ENCODE results near the gene ZNF8.
"Not testable (repeated sequence)": the region's sequence is repeated elsewhere in the genome, so short reads cannot be mapped to it uniquely, and the experiment has no call there.

ZNF8 gene

DNA sequence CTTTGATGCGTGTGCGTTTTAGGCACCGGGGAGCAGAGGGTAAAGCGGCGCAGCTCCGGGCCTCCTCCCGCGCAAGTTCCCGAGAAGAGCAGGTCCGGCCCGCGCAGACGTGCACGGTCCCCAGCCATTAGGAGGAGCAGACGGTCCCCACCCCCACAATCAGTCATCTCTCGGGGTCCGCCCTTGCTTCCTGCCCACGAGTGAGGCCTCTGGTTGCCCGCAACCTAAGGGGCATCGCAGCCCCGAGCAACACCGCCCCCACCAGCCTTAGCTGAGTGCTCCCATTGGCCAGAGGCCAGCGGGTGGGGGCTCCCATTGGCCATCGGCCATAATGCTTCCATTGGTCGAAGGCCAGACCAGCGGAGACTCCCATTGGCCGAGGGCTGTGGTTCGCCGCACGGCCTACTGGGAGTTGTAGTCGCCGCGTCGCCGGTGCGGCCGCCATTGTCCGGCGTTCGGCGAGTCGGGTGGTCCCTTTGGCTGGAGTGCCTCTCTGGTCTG lies at the start of gene ZNF8:
ZNF8 (plus strand) TSS at position 415 of the 501 bp plus-strand sequence. CDS start 127 bp downstream, outside the sequence.
- DNase-seq (ENCODE audit: low read depth): peak; percentile 99

DNA sequence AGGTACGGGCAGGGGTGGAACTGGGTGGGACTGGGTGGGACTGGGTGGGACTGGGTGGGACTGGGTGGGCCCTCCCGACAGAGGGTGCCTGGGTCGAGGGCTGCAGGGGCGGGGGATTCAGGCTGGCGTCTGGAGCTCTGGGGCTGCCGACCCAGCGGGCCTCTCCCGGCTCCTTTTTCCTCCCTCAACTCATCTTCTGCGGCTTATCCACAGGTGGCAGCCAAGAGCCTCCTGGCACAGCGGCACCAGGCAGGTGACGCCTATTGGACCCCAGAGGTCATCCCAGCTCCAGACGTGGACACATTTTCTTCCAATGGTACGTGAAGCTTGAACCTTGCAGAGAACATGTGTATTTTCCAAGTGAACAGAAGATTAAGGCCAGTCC lies 49.5 kb upstream of the ZNF8 start:
- no peak for DNase-seq (ENCODE audit: low read depth)

DNA sequence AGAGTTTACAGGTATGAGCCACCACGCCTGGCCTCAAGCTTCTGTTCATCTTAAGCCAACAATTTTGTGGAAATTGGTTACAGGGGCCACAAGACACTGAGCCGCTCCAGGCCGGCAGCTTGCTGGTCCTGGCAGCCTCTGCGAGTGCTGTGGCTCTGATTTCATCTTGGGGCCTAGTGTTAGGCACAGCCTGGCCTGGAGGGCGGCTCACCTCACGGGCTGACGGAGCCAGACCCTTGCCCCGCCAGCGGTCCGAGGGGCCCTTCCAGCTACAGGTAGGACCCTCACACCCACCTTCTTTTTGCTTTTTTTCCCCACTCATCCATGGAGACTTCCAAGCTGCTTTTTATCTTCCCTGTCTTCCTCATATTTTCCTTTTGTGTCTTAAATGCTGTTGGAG lies 41.4 kb upstream of the ZNF8 start:
- no peak for DNase-seq (ENCODE audit: low read depth)

DNA sequence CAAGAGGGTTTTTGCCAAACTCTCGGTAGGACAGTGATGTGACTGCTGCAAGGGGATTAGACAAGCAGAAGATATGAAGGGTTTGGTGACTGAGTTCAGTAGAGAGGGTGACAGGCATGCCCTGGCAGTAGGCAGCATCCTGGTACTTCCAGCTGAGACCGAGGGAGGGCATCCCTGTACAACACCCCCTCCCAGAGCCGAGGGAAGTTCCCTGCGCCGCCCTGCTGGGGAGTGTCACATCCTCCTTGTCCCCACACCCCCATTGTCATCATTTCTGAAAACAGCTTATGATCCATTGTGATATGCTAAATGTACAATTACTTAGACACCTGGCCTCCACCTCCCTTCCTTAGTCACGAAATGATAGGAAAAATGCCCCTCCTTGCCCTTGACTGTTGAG lies 35.4 kb upstream of the ZNF8 start:
- DNase-seq (ENCODE audit: low read depth): no peak

DNA sequence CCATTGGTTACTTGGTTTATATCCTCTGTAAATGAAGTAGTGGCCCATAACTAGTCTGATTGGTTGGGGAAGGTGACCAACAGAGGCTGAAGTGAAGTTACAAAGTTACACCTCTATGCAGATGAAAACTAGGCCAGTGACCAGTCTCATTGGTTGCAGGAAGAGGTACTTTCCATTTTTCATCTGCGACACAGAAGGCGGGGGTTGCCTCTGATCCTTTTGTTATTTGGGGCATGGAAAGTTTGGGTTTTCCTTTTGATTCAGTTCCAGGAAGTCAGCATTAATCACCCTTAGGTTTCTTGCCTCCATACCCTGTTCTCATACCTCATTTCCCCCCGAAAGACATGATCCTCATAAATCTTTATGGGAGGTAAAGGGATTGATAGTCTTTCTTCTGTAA lies 29.9 kb upstream of the ZNF8 start:
- no peak for DNase-seq (ENCODE audit: low read depth)

DNA sequence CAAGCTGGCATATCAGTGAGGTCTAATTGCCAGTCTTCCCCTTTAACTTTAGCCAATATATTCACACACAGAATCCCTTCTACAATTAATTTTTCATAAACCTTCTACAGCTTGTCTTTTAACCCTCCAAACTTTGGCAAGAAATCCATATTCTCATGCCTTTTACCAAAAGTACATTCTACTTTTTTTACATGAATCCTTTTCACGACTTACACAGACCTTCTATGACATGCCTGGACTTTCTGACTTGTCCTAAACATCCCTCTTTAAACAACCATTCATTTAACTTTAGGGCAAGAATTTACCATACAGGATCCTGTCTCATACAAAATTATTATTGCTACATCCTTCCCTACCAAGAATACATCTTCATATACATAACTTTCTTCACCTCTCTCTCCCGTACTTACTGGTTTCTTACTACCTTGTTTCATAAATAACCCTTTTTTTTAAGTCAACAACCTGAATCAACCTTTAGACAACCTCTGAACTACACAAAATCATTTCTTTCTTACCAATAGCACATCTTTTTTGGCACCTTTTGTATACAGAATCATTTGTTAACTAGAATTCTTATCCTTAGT lies 26.6 kb upstream of the ZNF8 start:
- no peak for DNase-seq (ENCODE audit: low read depth)

DNA sequence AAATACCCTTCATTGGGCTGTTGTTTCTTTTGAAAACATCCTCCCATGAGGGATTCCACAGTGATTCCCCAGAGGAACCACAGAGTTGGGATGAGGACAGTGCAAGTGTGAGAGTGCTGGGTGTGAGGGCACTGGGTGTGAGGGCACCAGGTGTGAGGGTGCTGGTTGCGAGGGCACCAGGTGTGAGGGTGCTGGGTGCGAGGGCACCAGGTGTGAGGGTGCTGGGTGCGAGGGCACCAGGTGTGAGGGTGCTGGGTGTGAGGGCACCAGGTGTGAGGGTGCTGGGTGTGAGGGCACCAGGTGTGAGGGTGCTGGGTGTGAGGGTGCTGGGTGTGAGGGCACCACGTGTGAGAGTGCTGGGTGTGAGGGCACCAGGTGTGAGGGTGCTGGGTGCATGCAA lies 20.5 kb upstream of the ZNF8 start:
- not testable (repeated sequence) for DNase-seq (ENCODE audit: low read depth)

DNA sequence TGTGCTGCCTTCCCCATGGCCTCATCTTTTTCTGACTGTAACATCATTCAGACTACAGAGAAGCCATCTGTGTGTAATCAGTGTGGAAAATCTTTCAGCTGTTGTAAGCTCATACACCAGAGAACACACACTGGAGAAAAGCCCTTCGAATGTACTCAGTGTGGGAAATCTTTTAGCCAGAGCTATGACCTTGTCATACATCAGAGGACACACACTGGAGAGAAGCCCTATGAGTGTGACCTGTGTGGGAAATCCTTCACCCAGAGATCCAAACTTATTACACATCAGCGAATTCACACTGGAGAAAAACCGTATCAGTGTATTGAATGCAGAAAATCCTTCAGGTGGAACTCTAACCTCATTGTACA lies 17.2 kb upstream of the ZNF8 start:
- DNase-seq (ENCODE audit: low read depth): no peak

DNA sequence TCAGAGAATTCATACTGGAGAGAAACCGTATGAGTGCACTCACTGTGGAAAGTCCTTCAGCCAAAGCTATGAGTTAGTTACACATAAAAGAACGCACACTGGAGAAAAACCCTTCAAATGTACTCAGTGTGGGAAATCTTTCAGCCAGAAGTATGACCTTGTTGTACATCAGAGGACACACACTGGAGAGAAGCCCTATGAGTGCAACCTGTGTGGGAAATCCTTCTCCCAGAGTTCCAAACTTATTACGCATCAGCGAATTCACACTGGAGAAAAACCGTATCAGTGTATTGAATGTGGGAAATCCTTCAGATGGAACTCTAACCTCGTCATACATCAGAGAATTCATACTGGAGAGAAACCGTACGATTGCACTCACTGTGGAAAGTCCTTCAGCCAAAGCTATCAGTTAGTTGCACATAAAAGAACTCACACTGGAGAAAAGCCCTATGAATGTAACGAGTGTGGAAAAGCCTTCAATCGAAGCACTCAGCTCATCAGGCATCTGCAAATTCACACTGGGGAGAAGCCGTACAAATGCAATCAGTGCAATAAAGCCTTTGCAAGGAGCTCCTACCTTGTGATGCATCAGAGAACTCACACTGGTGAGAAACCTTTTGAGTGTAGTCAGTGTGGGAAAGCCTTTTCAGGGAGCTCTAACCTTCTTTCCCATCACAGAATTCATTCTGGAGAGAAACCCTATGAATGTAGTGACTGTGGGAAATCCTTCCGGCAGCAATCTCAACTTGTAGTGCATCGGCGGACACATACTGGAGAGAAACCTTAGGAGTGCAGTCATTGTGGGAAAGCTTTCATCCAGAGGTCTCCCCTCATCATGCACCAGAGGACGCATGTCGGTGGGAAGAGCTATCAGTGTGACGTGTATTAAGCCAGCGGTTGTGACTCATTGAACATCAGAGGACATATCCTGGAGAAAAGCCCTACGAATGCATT lies 16.5 kb upstream of the ZNF8 start:
- no peak for DNase-seq (ENCODE audit: low read depth)

DNA sequence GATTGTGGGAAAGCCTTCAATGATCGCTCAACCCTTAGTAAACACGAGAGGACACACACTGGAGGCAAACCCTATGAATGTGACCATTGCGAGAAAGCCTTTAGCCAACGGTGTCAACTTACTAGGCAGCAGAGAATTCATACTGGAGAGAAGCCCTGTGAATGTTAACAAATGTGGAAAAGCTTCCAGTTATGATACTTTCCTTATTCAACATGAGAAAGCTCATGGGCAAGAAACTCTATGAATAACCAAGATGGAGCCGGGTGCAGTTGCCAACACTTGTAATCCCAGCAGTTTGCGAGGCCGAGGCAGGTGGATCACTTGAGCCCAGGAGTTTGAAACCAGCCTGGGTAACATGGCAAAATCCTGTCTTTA lies 15.8 kb upstream of the ZNF8 start:
- DNase-seq (ENCODE audit: low read depth): no peak

DNA sequence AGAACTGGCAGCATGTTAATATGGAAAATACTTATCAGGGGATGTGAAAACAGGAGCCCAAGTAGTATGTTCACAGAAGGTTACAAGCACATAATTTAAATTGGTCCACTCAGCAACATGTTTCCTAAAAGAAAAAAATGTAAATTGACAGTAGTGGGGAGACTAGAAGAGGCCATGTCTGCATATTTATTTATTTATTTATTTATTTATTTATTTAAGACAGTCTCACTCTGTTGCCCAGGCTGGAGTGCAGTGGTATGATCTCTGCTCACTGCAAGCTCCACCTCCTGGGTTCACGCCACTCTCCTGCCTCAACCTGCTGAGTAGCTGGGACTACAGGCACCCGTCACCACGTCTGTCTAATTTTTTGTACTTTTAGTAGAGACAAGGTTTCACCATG lies 13.7 kb upstream of the ZNF8 start:
- no peak for DNase-seq (ENCODE audit: low read depth)

DNA sequence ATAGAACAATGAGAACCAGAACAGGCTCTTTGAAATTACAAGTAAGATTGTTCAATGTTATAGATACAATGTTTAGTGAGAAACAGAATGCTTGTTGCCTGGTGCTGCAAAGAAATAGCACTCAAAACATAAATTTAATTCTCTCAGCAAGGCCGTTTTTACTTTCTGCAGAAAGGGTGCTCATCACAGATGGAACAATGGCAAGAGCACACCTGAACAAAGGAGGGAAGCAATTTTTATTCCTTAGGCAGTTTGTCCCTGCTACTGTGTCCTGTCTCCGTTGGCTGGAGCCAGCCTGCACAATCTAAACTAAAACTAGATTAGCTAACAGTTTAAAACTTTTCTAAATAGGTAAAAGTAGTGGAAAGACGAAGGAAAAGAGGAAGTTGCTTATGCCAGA lies 10.4 kb upstream of the ZNF8 start:
- DNase-seq (ENCODE audit: low read depth): no peak

DNA sequence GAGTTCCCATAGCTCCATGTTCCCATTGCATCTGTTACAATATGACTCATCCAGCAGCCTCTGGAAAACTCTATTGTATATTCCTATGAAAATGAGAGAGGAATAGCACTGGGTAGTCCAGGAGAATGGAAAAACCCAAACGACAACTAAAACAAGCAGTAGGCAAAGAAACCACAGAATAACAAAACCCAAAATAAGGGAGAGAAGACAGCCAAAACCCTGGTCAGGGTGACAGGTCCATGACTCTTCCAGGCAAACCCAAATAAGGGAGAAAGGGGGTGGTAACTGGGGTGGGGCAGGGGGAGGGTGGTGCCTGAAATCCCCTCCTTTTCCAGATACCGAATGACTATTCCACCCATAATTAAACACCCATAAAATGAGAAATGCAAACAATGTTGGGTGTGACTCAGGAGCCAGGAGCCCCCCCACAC lies 4.0 kb upstream of the ZNF8 start:
- no peak for DNase-seq (ENCODE audit: low read depth)

DNA sequence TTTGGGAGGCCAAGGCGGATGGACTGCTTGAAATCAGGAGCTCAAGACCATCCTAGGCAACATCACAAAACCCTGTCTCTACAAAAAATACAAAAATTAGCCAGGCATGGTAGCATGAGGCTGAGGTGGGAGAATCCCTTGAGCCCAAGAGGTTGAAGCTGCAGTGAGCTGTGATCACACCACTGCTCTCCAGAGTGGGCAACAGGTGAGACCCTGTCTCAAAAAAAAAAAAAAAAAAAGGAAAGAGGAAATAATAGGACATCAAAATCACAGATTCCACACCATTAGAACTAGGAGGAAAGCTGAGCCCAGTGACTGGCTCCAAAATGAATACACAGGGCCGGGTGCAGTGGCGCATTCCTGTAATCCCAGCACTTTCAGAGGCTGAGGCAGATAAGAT lies 3.2 kb upstream of the ZNF8 start:
- no peak for DNase-seq (ENCODE audit: low read depth)

DNA sequence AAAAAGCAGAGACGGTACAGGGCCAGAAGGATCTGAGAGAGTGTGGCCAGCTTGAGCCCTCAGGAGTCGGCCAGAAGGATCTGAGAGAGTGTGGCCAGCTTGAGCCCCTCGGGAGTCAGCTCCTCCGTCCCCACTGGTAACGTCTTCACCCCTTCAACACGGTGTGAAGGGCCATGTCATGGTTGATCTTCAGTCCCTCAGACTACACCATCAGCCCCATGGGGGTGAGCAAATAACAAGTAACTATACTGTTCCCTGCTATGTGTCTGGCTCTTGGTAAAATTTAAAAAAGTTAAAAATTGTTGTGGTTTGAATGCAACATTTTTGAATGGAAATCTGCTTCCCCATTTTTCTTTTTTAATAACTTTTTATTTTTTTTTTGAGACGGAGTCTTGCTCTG lies 1.6 kb upstream of the ZNF8 start:
- no peak for DNase-seq (ENCODE audit: low read depth)

DNA sequence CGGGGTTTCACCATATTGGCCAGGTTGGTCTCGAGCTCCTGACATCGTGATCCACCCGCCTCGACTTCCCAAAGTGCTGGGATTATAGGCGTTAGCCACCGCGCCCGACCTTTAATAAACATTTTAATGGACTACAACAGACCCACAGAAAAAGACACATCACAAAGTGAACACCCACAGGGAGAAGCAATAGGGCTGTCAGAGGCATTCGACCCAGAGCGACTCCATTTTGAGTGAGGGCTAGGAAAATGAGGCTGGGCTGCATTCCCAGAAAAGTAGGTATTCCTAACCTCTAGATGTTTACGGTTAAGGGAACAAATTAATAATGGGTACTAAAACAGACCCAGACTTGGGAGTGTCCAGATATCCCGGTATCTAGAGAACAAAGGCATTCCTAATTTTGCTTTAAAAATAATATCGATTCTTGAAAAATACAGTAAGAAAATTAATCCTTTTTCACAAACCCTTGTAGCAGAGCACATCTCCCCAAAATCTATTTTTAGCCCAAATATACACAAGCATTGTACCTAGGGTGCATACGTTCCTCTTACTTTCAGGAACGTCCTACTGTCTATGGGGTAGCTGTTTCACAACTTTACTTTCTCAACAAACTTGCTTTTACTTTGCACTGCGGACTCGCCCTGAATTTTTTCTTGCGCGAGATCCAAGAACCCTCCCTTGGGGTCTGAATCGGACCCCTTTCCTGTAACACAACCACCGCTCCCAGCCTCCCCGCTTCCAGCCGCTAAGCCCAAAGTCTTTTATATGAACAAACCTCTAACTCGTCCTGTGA lies 811 bp upstream of the ZNF8 start:
- no peak for DNase-seq (ENCODE audit: low read depth)

DNA sequence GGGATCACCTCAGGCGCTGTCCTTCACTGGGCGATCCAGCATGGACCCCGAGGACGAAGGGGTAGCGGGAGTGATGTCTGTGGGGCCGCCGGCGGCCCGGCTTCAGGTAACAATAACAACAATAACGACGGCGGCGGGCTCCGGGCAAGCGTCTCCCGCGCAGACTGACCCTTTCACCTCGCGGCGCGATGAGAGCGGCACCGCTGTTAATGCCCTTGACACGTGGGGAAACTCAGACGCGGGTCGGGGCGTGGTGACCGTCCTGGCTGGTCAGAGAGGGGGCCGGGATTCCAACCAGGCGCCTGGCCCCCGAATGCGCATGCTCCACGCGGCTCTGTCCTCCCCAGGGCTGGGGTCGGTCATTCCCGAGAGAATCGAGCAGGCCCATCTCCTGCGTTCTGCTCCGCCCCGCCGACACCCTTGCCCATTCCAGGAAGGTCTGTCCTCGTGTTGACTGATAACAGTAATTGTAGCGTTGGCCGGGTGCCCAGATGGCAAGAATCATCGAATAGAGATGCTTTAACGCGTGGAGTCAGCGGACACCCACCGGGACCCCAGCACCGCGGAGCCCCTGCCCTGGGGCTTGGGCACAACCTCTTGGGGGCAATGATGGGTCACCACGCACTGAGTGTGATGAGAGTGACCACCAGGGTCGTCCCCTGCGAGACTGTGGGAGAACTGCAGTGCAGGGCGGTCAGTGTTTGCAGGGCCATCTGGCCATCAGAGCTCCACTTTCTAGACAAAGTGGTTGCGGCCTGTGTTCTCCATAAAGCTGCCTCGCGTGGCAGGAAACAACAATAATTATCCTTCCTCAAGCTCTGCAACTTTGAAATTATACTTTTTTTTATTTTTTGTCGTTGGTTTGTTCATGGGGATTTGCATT lies 528 bp downstream of the ZNF8 start:
- peak; percentile 6 for DNase-seq (ENCODE audit: low read depth)

DNA sequence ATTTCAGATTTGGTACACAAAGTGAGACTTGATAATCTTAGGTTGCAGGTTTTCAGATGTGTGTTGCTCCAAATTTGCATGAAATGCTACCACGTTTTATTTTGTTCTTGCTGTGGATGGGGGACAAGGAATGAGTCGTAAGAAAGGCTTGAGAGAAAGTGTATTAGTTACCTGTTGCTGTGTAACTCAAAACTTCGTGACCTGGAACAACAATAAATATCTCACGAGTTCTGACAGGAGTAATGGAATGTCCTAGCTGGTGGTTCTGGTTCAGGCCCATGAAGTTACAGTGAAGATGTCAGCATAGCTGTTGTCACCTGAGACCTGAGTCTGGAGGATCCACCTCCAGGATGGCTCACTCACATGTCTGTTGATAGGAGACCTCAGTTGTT lies 1.2 kb downstream of the ZNF8 start:
- DNase-seq (ENCODE audit: low read depth): no peak

DNA sequence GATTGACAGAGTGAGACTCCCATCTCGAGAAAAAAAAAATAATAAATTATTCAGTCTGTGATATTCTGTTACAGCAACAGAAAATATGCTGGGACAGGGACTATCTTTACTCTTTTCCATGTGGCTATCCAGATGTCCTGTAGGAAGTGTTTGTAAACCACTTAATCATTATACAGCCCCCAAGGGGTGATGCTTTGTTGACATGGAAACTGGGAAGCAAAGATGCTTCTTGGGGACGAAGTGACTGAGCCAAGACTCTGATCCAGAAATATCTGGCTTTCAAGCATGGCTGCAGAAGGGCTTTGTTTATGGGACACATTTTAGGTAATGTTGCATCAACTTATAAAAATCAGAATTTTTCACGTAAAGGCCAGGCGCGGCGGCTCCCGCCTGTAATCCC lies 5.4 kb downstream of the ZNF8 start:
- no peak for DNase-seq (ENCODE audit: low read depth)

DNA sequence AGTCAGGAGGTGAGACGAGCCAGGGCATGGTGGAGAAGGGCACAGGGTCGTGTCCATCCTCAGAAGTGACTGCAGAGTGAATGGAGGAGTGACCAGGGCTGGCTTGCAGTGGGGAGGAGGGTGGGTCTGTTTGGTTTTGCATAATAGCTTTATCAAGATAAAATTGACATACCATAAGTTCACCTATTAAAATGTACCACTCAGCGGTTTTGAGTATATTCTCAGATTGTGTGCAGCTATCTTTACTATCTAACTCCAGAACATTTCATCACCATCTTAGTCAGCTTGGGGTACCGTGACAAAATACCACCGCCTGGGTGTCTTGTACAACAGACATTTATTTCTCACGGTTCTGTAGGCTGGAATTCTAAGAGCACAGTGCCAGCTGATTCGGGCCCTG lies 13.2 kb downstream of the ZNF8 start:
- no peak for DNase-seq (ENCODE audit: low read depth)

DNA sequence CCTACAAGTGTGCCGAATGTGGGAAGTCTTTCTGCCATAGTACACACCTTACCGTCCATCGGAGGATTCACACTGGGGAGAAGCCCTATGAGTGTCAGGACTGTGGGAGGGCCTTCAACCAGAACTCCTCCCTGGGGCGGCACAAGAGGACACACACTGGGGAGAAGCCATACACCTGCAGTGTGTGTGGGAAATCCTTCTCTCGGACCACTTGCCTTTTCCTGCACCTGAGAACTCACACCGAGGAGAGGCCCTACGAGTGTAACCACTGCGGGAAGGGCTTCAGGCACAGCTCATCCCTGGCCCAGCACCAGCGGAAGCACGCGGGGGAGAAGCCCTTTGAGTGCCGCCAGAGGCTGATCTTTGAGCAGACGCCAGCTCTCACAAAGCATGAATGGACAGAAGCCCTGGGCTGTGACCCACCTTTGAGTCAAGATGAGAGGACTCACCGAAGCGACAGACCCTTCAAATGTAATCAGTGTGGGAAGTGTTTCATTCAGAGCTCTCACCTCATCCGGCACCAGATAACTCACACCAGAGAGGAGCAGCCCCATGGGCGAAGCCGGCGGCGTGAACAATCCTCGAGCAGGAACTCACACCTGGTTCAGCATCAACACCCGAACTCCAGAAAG lies 16.1 kb downstream of the ZNF8 start:
- DNase-seq (ENCODE audit: low read depth): no peak

All from activated T-helper 1 cell treated with Interleukin-2 at 50 U/mL for 16 hours (primary cell).